Effector memory CD8-positive, alpha-beta T cell (primary cell): Measurements from ENCODE around the gene SHISA3.

Source experiments
- ATAC-seq: fragments of 150-1000 bp; cut with Tn5 transposase; replicated peaks from 2 replicates; pipeline ENCODE4 v1.10.0; 2021; ENCODE audit warnings: mild to moderate bottlenecking, moderate library complexity
- DNase-seq, 3 experiments: peaks; one replicate each; pipeline ENCODE4 v3.0.0; 2021
- H3K27ac Mint-ChIP-seq, 2 donors: one replicate each; pipeline ENCODE4 v1.8.0; 2022; ENCODE audit warnings: mild to moderate bottlenecking in 2 of 2, mixed read lengths in 2 of 2, moderate library complexity in 2 of 2
- H3K27me3 Mint-ChIP-seq, 2 donors: one replicate each; pipeline ENCODE4 v1.8.0; 2022; ENCODE audit warnings: mixed read lengths in 2 of 2
- H3K36me3 Mint-ChIP-seq: one replicate; pipeline ENCODE4 v1.8.0; 2022; ENCODE audit warnings: mild to moderate bottlenecking, moderate library complexity, mixed read lengths; ENCODE audit not compliant: insufficient read depth
- H3K4me1 Mint-ChIP-seq, 2 donors: one replicate each; pipeline ENCODE4 v1.8.0; 2022; ENCODE audit warnings: low read depth in 2 of 2, mixed read lengths in 2 of 2
- H3K4me3 Mint-ChIP-seq, 2 donors: one replicate each; pipeline ENCODE4 v1.8.0; 2022; ENCODE audit warnings: mild to moderate bottlenecking in 2 of 2, mixed read lengths in 2 of 2, moderate library complexity in 2 of 2
- H3K9me3 Mint-ChIP-seq, 2 donors: one replicate each; pipeline ENCODE4 v1.8.0; 2022; ENCODE audit warnings: mixed read lengths in 2 of 2

The SHISA3 gene

DNA sequence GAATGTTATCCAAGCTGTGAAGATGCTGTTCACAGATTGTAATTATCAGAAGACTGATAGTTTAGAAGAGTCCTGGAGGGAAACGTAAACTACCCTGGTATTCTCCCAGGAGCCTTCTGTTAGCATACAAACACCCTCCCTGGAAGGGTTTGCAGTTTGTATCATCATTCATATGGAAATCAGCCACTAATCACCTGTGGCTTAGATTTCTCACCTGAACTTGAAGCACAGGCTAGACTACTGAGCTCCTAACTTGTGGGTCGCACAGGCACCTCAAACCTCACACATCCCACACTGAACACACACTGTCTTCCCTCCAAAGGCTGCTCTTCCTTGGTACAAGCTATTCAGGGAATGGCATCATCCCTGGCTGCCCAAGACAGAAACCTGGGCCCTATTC lies 30.7 kb downstream of the SHISA3 start:
- no peak for ATAC-seq
- Mint-ChIP-seq H3K27ac (peak overlapping the region in 1 of 2 donors; percentile 13), H3K9me3 (no peaks in the 10 kb centered on the region), H3K4me1 (no peaks in the 10 kb centered on the region), H3K36me3 (peaks cover 26% of the 10 kb centered on the region), H3K27me3 (no peaks in the 10 kb centered on the region), H3K4me3 (no peak overlapping the region)
- no peak for DNase-seq

DNA sequence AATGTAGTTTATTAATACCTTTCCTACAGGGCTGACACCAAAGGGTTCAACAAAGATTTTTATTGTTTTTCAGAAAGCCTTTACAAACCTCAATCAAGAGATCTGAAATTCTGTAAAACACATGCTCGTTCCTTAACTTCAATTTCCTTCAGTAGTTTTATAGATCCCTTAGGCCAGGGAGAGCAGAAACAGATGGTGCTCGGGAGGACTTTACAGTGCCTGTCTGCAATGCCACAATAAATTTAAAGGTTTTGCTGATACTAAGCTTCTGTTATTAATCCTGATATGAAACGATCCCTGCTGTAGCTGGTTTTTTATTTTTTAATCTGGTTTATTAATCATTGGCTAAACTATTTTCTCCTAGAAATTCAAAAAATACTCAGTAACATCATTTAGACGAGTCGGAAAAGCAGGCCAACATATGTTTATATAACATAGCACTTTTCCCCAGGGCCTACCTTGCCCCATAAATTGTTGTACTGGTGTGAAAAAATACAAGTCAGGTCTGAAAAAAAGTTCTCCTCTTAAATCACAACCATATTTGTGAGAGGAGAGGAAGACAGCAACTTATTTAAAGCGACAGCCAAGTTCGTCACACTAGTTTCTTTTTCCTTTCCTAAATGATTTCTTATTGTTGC lies 39.8 kb downstream of the SHISA3 start:
- Mint-ChIP-seq H3K27ac (no peak overlapping the region), H3K4me1 (peaks cover 0 to 4% of the 10 kb centered on the region in 2 donors), H3K4me3 (no peak overlapping the region), H3K27me3 (no peaks in the 10 kb centered on the region), H3K36me3 (peaks cover 16% of the 10 kb centered on the region), H3K9me3 (no peaks in the 10 kb centered on the region)
- no peak for ATAC-seq
- no peak for DNase-seq

DNA sequence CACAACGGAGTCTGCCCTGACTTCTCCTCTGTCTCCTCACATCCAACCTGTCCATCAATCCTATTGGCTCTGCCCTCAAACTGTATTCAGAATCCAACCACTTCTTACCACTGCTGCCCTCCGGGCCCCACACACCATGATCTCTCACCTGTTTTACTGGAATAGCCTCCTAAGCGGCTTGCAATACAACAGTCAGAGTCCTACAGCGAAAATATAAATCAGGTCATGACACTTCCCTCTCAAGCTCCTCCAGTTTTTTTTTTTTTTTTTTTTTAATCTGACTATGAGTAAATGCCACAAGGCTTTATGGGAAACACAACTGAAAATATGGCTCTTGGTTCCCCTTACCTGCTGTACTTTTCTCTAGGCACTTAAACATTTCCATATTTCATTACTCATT lies 42.8 kb downstream of the SHISA3 start:
- no peak overlapping the region for H3K4me3 Mint-ChIP-seq
- peaks cover 24% of the 10 kb centered on the region for H3K36me3 Mint-ChIP-seq
- H3K9me3 Mint-ChIP-seq: no peaks in the 10 kb centered on the region
- peaks cover 0 to 4% of the 10 kb centered on the region in 2 donors for H3K4me1 Mint-ChIP-seq
- no peaks in the 10 kb centered on the region for H3K27me3 Mint-ChIP-seq
- DNase-seq (no peak), ATAC-seq (no peak)
- H3K27ac Mint-ChIP-seq: no peak overlapping the region

DNA sequence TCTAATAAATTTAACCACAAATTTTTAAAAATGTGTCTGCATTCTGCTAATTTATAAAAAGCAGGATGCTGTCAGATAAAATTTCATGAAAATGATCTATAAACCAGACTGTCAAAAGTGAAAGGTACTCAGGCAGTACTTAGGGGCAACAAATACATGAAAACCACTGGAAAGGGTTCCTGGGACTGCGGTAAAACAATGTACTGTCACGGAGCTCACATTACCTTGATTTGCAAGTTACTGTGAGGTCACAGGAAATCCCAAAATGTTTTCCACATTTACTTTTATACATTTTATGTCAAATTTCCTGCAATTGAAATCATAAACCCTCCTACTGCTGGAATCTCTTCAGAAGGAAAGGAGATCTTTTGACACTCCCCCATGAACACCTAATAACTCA lies 45.3 kb downstream of the SHISA3 start:
- Mint-ChIP-seq H3K4me3 (no peak overlapping the region), H3K27me3 (no peaks in the 10 kb centered on the region), H3K36me3 (peaks cover 28% of the 10 kb centered on the region)

DNA sequence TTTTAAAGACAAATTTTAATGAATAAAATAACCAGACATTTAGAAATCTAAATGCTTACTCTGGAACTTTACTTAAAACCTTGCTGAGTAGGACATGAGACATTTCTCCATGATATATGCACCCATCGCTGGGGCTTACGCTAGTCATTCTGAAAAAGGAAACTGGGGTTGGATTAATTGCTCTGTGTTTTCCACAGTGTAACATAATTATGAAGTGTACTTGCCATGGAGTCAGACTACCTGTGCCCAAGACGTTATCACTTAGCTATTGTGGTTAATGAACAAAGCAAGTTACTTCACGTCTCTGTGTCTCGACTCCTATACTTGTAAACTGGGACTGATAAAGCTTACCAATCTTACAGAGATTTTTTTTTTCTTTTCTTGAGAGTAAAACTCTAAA lies 47.8 kb downstream of the SHISA3 start:
- DNase-seq: no peak
- H3K27me3 Mint-ChIP-seq: no peaks in the 10 kb centered on the region
- ATAC-seq: no peak
- no peak overlapping the region for H3K4me3 Mint-ChIP-seq
- no peak overlapping the region for H3K27ac Mint-ChIP-seq
- peaks cover 34% of the 10 kb centered on the region for H3K36me3 Mint-ChIP-seq
- H3K9me3 Mint-ChIP-seq: no peaks in the 10 kb centered on the region
- H3K4me1 Mint-ChIP-seq: no peaks in the 10 kb centered on the region

More for the DNA sequence above, 45.3 kb downstream of the SHISA3 start:
- Mint-ChIP-seq H3K9me3 (no peaks in the 10 kb centered on the region), H3K4me1 (no peaks in the 10 kb centered on the region), H3K27ac (no peak overlapping the region)
- DNase-seq: no peak
- ATAC-seq: no peak

DNA sequence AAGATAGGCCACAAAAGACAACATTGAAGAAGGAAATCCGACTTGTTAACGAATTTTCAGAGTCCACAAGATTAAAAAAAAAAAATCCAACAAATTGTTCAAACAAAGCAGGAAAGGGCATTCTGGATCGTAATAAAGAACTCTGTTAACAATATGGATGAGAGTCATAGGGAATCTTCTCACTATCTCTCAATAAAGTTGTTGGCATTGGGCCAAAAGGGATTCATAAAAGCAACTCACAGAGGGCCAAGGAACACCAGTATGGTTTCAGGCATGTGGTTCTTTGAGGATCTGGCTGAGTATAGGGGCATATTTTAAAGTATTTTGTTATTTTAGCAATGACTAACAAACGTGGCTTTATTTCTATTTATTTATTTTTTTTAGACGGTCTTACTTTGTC lies 49.5 kb downstream of the SHISA3 start:
- Mint-ChIP-seq H3K36me3 (peaks cover 43% of the 10 kb centered on the region), H3K4me1 (no peaks in the 10 kb centered on the region), H3K9me3 (no peaks in the 10 kb centered on the region), H3K4me3 (no peak overlapping the region), H3K27ac (no peak overlapping the region), H3K27me3 (no peaks in the 10 kb centered on the region)
- ATAC-seq: no peak
- DNase-seq: no peak
